Measurements from ENCODE around the gene PRDM13.
"Not testable (repeated sequence)": the region's sequence is repeated elsewhere in the genome, so short reads cannot be mapped to it uniquely, and the experiment has no call there.

Gene PRDM13

DNA sequence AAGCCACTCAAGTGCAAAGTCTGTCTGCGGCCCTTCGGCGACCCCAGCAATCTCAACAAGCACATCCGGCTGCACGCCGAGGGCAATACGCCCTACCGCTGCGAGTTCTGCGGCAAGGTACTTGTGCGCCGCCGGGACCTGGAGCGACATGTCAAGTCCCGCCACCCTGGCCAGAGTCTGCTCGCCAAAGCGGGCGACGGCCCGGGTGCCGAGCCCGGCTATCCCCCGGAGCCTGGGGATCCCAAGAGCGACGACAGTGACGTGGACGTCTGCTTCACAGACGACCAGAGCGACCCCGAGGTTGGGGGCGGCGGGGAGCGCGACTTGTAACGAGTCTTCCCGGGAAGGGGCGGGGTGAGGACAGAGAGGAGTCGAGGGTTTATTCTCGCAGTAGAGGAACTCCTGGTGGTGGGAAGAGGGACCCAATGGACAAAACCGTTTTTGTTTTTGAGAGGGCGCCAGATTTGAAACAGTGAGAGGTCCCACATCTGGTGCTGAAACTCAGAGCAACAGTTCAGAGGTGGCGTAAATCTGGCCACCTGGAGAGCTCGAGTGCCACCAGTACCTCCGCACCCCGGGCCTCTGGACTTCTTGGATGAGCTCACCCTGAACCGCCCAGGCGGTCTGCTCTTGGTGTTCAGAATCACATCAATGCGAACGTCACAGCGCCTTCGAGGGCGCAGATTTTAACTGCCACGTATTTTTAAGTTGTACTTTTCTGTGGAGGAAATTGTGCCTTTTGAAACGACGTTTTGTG lies 8.0 kb downstream of the PRDM13 start:
- H3K4me3 ChIP-seq (ENCODE audit: severe bottlenecking): no peak overlapping the region
- peaks cover 100% of the 10 kb centered on the region for H3K27me3 ChIP-seq (ENCODE audit: insufficient read depth, poor library complexity, severe bottlenecking)
- no peaks in the 10 kb centered on the region for H3K4me1 ChIP-seq (ENCODE audit: insufficient read depth, poor library complexity, severe bottlenecking)
- no peak overlapping the region for H3K27ac ChIP-seq (ENCODE audit: poor library complexity, severe bottlenecking)
- TF ChIP-seq CTCF (IDR thresholded peaks at IDR 0.05; ENCODE audit: poor library complexity, severe bottlenecking): no peak
- ATAC-seq (ENCODE audit: low read depth) (peak; percentile 11; the same call in 1 of the 3 replicates), DNase-seq (ENCODE audit: low spot score) (no peak)
- H3K9me3 ChIP-seq (ENCODE audit: severe bottlenecking): no peaks in the 10 kb centered on the region
- no peaks in the 10 kb centered on the region for H3K36me3 ChIP-seq (ENCODE audit: low read depth)

GRCh38 chr6:99617131-99617530 lies 10.5 kb downstream of the PRDM13 start:
- H3K9me3 ChIP-seq (ENCODE audit: severe bottlenecking): no peaks in the 10 kb centered on the region
- H3K36me3 ChIP-seq (ENCODE audit: low read depth): no peaks in the 10 kb centered on the region
- H3K4me3 ChIP-seq (ENCODE audit: severe bottlenecking): no peak overlapping the region
- peaks cover 100% of the 10 kb centered on the region for H3K27me3 ChIP-seq (ENCODE audit: insufficient read depth, poor library complexity, severe bottlenecking)
- TF ChIP-seq CTCF (IDR thresholded peaks at IDR 0.05; ENCODE audit: poor library complexity, severe bottlenecking): no peak
- H3K27ac ChIP-seq (ENCODE audit: poor library complexity, severe bottlenecking): no peak overlapping the region
- ATAC-seq (ENCODE audit: low read depth): no peak
- no peaks in the 10 kb centered on the region for H3K4me1 ChIP-seq (ENCODE audit: insufficient read depth, poor library complexity, severe bottlenecking)
- no peak for DNase-seq (ENCODE audit: low spot score)

GRCh38 chr6:99618649-99619408 lies 12.2 kb downstream of the PRDM13 start:
- DNase-seq (ENCODE audit: low spot score) (no peak), ATAC-seq (ENCODE audit: low read depth) (no peak)
- Histone ChIP-seq H3K27me3 (ENCODE audit: insufficient read depth, poor library complexity, severe bottlenecking) (peaks cover 94% of the 10 kb centered on the region), H3K36me3 (ENCODE audit: low read depth) (no peaks in the 10 kb centered on the region), H3K9me3 (ENCODE audit: severe bottlenecking) (no peaks in the 10 kb centered on the region), H3K4me1 (ENCODE audit: insufficient read depth, poor library complexity, severe bottlenecking) (no peaks in the 10 kb centered on the region), H3K4me3 (ENCODE audit: severe bottlenecking) (no peak overlapping the region), H3K27ac (ENCODE audit: poor library complexity, severe bottlenecking) (no peak overlapping the region)
- no peak for TF ChIP-seq CTCF (IDR thresholded peaks at IDR 0.05; ENCODE audit: poor library complexity, severe bottlenecking)

DNA sequence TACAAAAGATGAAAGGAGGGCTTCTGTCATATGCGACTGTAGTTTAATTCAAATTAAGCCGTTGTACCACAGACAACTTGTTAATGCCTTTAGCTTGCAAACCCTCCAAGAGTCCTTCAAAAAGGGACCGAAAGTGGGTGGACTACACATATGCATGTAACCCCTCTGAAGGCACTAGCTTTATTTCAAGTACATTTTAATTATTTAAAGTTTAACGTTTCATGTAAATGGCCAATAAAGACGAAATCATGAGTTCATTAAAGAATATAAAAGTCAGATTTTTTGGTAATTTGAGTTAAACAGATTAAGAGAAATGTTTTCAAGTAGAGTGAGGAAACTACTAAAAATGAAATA lies 12.8 kb downstream of the PRDM13 start:
- peaks cover 94% of the 10 kb centered on the region for H3K27me3 ChIP-seq (ENCODE audit: insufficient read depth, poor library complexity, severe bottlenecking)
- H3K9me3 ChIP-seq (ENCODE audit: severe bottlenecking): no peaks in the 10 kb centered on the region

DNA sequence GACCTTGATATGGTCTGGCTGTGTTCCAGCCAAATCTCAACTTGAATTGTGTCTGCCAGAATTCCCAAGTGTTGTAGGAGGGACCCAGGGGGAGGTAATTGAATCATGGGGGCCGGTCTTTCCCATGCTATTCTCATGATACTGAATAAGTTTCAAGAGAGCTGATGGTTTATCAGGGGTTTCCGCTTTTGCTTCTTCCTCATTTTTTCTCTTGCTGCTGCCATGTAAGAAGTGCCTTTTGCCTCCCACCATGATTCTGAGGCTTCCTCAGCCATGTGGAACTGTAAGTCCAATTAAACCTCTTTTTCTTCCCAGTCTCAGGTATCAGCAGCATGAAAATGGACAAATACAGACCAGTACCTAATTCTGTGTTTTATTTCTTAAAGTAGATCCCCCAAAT lies 15.4 kb downstream of the PRDM13 start:
- not testable (repeated sequence) for H3K27ac ChIP-seq (ENCODE audit: poor library complexity, severe bottlenecking); ATAC-seq (ENCODE audit: low read depth); H3K36me3 ChIP-seq (ENCODE audit: low read depth); H3K4me3 ChIP-seq (ENCODE audit: severe bottlenecking); H3K4me1 ChIP-seq (ENCODE audit: insufficient read depth, poor library complexity, severe bottlenecking); DNase-seq (ENCODE audit: low spot score); H3K9me3 ChIP-seq (ENCODE audit: severe bottlenecking)
- H3K27me3 ChIP-seq (ENCODE audit: insufficient read depth, poor library complexity, severe bottlenecking): peaks cover 69% of the 10 kb centered on the region

More for the DNA sequence above, 12.8 kb downstream of the PRDM13 start:
- no peak for TF ChIP-seq CTCF (IDR thresholded peaks at IDR 0.05; ENCODE audit: poor library complexity, severe bottlenecking)
- ATAC-seq (ENCODE audit: low read depth) (no peak), DNase-seq (ENCODE audit: low spot score) (no peak)
- H3K36me3 ChIP-seq (ENCODE audit: low read depth): no peaks in the 10 kb centered on the region
- no peak overlapping the region for H3K27ac ChIP-seq (ENCODE audit: poor library complexity, severe bottlenecking)
- no peak overlapping the region for H3K4me3 ChIP-seq (ENCODE audit: severe bottlenecking)
- H3K4me1 ChIP-seq (ENCODE audit: insufficient read depth, poor library complexity, severe bottlenecking): no peaks in the 10 kb centered on the region
